ENCODE results near the gene NANOGP8. TPM values are rescaled to one million over a fixed set of nuclear protein-coding genes. Genes with fewer than 3 reads are reported as not detected.

NANOGP8 gene
- total and polyA plus RNA-seq, 8 donors, result not detected

DNA sequence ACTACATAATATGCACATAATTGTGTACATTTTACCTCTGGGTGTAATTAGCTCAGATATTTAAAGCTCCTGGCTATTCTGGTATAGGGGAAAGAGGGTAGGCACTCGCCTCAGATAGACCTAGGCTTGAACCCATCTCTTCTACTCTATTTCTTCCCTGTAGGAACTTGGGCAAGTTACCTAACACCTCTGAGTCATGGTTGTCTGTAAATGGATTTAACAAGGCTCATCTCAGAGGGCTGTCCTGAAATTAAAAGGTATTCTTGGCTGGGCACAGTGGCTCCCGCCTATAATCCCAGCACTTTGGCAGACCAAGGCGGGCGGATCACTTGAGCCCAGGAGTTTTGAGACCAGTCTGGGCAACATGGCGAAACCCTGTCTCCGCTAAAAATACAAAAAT is 30.7 kb downstream of the NANOGP8 start:
- Histone ChIP-seq H3K9me3 (no peaks in the 10 kb centered on the region), H3K27ac (no peak overlapping the region), H3K4me3 (no peak overlapping the region), H3K36me3 (no peaks in the 10 kb centered on the region), H3K27me3 (no peaks in the 10 kb centered on the region), H3K4me1 (no peaks in the 10 kb centered on the region)
- no peak for TF ChIP-seq CTCF (IDR thresholded peaks at IDR 0.05)
- no peak for TF ChIP-seq EP300 (IDR thresholded peaks at IDR 0.05)
- TF ChIP-seq POLR2AphosphoS5 (IDR thresholded peaks at IDR 0.05), result no peak
- no peak for TF ChIP-seq POLR2A (IDR thresholded peaks at IDR 0.05)
- 90 to 93% (median 92%) methylated on average over 6 of the region's 6 CpGs for WGBS, 5 donors
- DNase-seq, result no peak
- intact Hi-C loops (cut with DNase I; ENCODE audit: low total_unique reads), result no loop called here

DNA sequence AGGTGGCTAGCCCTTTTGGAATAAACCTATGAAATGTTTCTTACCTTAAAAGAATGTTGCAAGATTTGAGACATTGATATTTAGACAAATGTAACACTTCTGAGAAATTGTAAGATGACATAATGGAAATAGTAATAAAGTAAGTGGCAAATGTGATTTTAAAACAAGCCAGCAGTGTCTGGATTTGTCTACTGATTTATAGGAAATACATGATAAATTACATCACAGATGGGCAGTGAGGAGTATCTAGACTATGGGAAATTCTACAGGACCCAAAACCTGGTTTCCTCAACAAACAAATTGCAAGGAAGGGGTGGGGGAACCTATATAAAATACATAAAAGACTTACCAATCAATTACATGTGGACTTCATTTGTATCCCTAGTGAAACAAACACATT is 37.1 kb downstream of the NANOGP8 start:
- DNase-seq, result no peak
- TF ChIP-seq POLR2AphosphoS5 (IDR thresholded peaks at IDR 0.05), result no peak
- no peak for TF ChIP-seq CTCF (IDR thresholded peaks at IDR 0.05)
- no peak for TF ChIP-seq POLR2A (IDR thresholded peaks at IDR 0.05)
- TF ChIP-seq EP300 (IDR thresholded peaks at IDR 0.05), result no peak
- no peak overlapping the region for H3K4me3 ChIP-seq
- H3K9me3 ChIP-seq, result no peaks in the 10 kb centered on the region
- no peaks in the 10 kb centered on the region for H3K4me1 ChIP-seq
- intact Hi-C loops (cut with DNase I; ENCODE audit: low total_unique reads), result no loop called here
- no peaks in the 10 kb centered on the region for H3K27me3 ChIP-seq
- no peak overlapping the region for H3K27ac ChIP-seq
- H3K36me3 ChIP-seq, result no peaks in the 10 kb centered on the region

DNA sequence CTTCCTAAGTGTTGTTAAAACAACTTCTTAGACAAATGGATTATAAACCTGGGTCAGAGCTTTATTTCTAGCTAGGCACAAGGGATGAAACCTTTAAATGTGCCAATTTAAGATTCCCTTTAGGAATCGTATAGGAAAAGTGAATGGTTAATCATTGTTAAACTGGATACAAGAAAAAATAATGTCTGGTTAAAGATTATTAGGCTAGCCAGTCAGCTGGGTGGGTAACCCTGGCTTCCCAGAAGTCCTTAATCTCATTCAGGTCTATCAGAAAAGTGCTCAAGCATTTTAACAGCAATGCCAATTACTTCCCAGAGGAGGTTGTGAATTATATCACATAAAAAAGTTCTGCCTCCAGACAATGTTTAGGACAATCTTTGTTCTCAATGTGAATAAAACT is 37.6 kb downstream of the NANOGP8 start:
- DNase-seq, result peak in 1 of 2 donors; percentile 14
- H3K27ac ChIP-seq, result no peak overlapping the region
- H3K27me3 ChIP-seq, result no peaks in the 10 kb centered on the region

GRCh38 chr15:35043373-35044095 is 41.6 kb downstream of the NANOGP8 start:
- TF ChIP-seq POLR2A (IDR thresholded peaks at IDR 0.05) (no peak), POLR2AphosphoS5 (IDR thresholded peaks at IDR 0.05) (no peak), CTCF (IDR thresholded peaks at IDR 0.05) (no peak), EP300 (IDR thresholded peaks at IDR 0.05) (no peak)

More for the DNA sequence above, 37.6 kb downstream of the NANOGP8 start:
- WGBS, 5 donors, result 25 to 51% (median 31%) methylated on average over 1 of the region's 1 CpG
- intact Hi-C loops (cut with DNase I; ENCODE audit: low total_unique reads), result no loop called here
- Histone ChIP-seq H3K4me1 (no peaks in the 10 kb centered on the region), H3K9me3 (no peaks in the 10 kb centered on the region), H3K36me3 (no peaks in the 10 kb centered on the region), H3K4me3 (no peak overlapping the region)
- TF ChIP-seq POLR2A (IDR thresholded peaks at IDR 0.05) (no peak), POLR2AphosphoS5 (IDR thresholded peaks at IDR 0.05) (no peak), EP300 (IDR thresholded peaks at IDR 0.05) (no peak), CTCF (IDR thresholded peaks at IDR 0.05) (no peak)

More at GRCh38 chr15:35043373-35044095, 41.6 kb downstream of the NANOGP8 start:
- H3K9me3 ChIP-seq, result no peaks in the 10 kb centered on the region
- DNase-seq, result no peak
- 26 to 71% (median 41%) methylated on average over 2 of the region's 2 CpGs for WGBS, 5 donors
- H3K4me1 ChIP-seq, result no peaks in the 10 kb centered on the region
- H3K36me3 ChIP-seq, result no peaks in the 10 kb centered on the region
- intact Hi-C loops (cut with DNase I; ENCODE audit: low total_unique reads), result no loop called here
- H3K27me3 ChIP-seq, result no peaks in the 10 kb centered on the region
- H3K4me3 ChIP-seq, result no peak overlapping the region
- no peak overlapping the region for H3K27ac ChIP-seq
